RWPE1 (cell line): ENCODE results near the gene GPER1.
A peak's percentile ranks its signal among the peaks of the same experiment; 100 is the strongest.

ENCODE experiments used
- CTCF ChIA-PET: fragments of 350-600 bp; sonication (Branson Sonifier 250); formaldehyde crosslinking; extraction: SDS; loops from one replicate; lab custom pipeline; 2021; lab: Yijun Ruan, JAX
- POLR2A ChIA-PET: fragments of 400-600 bp; formaldehyde crosslinking; extraction: SDS; loops from one replicate; lab custom pipeline; 2020; ENCODE audit warnings: antibody characterized with exemption; ENCODE audit not compliant: low non-redundant PET; lab: Yijun Ruan, JAX
- DNase-seq: peaks from one replicate; pipeline ENCODE4 v3.0.0; 2012; ENCODE audit warnings: low spot score
- H3K27ac ChIP-seq: fragments of 450-650 bp; 2 replicates; pipeline ENCODE4 v1.5.1; 2017
- TF ChIP-seq, protein P1 (sequence below): fragments of 450-650 bp; conservative IDR thresholded peaks from 2 replicates; pipeline ENCODE4 v1.5.1; 2017; ENCODE audit warnings: low read depth, mild to moderate bottlenecking

Gene GPER1

DNA sequence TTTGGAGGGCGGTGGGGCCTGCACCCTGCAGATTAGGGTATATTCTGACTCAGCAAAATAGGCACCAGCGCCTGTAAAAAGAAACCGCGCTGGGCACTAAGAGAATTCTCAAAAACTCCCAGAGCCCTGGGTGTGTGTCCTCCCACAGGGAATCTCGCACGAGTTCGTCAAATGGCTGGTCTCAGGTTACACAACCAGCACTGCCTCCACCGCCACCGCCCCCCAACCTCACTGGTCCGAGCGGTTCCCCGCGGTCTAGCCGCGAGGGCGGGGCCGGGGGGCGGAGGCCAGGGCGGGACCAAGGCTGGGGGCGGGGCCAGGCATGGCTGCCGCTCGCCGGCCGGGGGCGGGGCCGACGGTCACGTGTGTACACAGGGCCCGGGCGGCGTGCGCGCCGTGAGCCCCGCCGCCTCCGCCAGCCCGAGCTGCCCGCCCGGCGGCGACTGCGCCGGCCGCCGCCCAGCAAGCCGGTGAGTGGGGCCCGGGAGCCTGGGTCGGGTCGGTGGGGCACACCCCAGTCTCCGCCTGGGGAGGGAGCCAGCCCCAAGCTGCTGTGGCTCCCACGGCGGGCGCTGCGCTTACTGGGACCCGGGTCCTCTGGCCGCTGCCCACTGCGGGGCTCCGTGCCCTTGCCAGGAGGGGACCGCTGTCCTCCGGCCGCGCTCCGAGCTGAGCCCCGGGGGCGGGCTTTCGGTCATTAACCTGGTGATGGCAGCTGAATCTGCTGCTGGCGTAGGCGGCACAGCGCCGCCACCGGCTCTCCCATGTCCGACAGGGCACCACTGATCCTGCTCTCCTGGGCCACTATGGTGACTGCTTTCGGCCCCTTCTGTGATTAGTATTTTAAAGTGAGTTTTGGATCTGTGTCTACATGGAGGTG is 43.5 kb upstream of the GPER1 start, which contains the start of gene GPR146:
TSS of gene GPR146 (plus strand) at position 358 of the 880 bp plus-strand sequence. CDS start 12,970 bp downstream, outside the sequence.
- TF ChIP-seq, protein P1, sequence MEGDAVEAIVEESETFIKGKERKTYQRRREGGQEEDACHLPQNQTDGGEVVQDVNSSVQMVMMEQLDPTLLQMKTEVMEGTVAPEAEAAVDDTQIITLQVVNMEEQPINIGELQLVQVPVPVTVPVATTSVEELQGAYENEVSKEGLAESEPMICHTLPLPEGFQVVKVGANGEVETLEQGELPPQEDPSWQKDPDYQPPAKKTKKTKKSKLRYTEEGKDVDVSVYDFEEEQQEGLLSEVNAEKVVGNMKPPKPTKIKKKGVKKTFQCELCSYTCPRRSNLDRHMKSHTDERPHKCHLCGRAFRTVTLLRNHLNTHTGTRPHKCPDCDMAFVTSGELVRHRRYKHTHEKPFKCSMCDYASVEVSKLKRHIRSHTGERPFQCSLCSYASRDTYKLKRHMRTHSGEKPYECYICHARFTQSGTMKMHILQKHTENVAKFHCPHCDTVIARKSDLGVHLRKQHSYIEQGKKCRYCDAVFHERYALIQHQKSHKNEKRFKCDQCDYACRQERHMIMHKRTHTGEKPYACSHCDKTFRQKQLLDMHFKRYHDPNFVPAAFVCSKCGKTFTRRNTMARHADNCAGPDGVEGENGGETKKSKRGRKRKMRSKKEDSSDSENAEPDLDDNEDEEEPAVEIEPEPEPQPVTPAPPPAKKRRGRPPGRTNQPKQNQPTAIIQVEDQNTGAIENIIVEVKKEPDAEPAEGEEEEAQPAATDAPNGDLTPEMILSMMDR: peak; percentile 78
- DNase-seq: peak; percentile 98
- ChIA-PET POLR2A (no interaction called here), CTCF (interaction anchor here (0.6 to 1.4 kb wide), 10 partner anchors 9 to 480 kb away, joined by 3 to 13 read pairs (median 4); no protein-coding TSS in a partner anchor)
- peak within 1 kb of the TSS; percentile 88 for H3K27ac ChIP-seq

DNA sequence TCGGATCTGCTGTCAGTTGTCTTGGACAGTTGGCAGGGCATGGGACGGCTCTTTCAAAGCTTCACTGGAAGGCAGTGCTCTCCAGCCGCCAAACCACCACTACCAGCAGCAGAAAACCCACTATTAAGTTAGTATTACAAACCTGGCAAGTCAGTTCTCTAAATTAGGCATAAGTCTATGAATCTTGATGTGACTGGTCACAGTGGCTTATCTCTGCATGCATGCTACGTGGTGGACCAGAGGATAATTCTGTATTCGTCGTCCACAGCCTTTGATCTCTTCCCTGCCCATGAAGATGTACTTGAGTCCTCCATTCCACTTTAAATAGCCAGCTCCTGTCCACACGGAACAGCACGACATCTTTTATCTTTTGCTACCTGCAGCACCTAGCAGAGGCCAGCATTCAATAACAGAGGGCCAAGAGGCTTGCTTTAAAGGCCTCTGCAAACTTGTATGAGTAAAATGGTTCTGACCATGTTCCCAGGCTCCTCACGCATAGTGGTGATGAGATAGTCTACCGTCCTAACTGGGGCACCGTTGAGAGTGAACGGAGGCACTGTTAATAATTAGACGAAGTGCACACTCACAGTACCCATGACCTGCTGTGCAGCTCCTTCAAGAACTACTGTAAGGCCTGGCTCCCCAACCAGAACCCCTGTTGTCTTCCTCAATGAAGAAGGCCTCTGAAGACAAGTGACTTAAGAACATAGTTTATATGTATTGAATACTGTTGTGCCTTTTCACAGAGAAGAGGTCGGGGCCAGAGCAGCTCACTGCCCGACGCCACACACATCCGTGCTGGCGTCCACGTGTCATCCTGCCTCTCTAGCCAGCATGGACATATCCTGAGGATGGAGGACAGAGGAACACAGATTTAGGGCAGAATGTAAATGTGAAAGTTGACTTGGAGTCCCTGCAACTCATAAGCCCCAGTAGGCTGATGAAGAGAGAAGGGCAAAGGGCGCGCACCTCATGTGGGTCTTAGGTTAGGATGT is 42.5 kb upstream of the GPER1 start:
- CTCF ChIA-PET: interaction anchor here (0.6 to 1.4 kb wide), 7 partner anchors 8 to 132 kb away, joined by 3 to 13 read pairs (median 3); no protein-coding TSS in a partner anchor
- POLR2A ChIA-PET: no interaction called here
- TF ChIP-seq, protein P1: no peak; the same call in 1 of the 2 replicates
- DNase-seq: no peak
- H3K27ac ChIP-seq: peak overlapping the region; percentile 88

DNA sequence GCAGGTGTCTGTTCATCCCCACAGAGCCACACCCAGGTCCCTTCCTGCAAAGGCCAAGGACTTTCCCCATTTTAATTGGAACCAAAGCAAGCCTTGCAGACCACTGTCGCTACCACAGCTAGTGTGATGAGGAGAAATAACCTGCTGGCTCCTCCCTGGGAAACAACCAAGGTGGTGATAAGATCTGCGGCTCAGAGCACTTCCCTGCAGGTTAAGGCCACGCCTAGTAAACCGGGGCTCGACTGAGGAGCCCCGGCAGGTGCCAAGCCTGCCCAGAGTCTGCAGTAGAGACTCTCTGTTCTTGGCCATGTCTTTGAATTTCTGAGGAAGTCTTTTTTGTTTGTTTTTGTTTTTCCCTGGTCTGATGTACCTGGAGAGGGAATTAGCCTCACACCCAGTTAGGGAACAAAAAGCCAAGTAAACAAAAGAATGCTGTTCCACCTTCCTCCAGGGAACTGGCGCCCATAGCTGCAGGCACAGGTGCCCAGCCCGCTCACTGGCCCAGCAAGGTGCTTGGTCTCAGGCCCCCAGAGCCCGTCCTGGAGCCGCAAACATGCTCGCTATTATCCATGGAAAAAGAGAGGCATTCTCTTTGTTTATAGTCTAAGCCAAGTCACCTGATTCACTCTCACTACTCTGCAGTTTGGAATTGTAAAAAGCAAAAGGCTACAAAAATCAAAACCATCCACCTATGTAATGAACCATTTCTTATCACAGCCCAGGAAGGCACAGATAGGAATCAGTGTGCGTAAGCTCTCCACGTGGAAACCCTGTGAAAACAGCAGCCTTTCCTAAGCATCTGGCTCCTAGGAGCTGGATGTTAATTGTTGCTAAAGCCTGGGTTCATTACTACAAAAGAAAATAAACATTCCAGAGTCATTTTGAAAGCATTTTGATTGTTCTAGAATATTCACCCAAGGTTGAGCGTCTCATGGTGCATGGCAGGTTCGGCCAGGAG is 40.9 kb upstream of the GPER1 start:
- TF ChIP-seq, protein P1: no peak
- ChIA-PET CTCF (interaction anchor here (0.5 to 1.4 kb wide), 3 partner anchors 18 to 182 kb away, joined by 4 to 8 read pairs (median 4); no protein-coding TSS in a partner anchor), POLR2A (no interaction called here)
- no peak for DNase-seq
- H3K27ac ChIP-seq: no peak overlapping the region

DNA sequence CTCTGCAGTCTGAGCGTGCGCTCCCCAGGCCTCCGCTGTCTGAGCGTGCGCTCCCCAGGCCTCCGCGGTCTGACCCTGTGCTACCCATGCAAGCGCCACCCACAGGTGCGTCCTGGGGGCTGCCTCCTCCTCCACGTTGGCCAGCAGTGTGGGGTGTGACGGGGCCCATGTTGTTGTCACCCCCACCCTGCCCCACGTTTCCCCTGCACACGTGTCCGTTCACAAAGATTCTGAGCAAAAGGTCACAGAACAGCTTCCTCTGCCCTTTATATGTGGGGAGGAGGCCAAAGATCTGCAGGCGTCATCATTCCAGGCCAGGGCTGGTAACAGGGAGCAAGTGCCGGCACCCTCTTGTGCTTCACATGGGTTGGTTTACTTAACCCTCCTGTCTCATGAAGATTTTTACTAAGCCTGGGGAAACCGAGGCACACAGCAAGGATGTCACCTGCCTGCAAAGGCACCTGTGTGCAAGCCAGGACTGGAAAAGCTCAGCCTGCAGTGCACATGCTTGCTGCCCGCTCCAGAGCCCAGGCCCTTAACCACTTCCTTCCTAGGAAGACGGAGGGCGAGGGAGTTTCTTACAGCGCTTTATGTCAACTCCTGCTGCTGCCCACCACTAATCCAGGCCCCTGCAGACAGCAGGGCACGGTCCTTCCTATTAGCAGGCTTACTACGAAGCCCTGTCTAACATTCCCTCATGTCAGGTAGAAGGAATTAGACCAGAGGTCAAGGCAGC is 38.7 kb upstream of the GPER1 start:
- ChIA-PET CTCF (interaction anchor here (0.9 kb wide), 1 partner anchor 56 kb away, joined by 3 read pairs; no protein-coding TSS in a partner anchor), POLR2A (interaction anchor here (0.6 kb wide), 1 partner anchor 24 kb away, joined by 3 read pairs; no protein-coding TSS in a partner anchor)
- no peak for DNase-seq
- TF ChIP-seq, protein P1: no peak
- no peak overlapping the region for H3K27ac ChIP-seq

DNA sequence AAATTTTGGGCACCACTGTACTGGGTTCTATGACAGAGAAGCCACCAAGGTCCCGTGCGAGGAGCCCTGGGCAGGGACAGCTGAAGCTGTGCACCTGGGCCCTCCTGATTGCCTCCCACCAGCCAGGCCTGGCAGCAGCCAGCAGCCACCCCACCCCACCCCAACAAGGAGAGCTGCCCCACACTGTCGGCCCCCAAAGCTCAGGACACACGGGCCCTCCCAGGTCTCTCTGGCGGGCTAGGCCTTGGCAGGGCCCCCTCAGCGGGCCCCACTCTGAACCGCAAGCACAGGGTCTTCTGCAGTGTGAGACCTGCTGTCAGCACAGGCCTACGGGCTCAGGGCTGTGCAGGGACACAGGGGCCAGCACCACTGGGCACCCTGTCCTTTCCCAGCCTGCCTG is 38.1 kb upstream of the GPER1 start:
- no peak overlapping the region for H3K27ac ChIP-seq
- no peak for DNase-seq
- TF ChIP-seq, protein P1: no peak
- ChIA-PET CTCF (interaction anchor here (0.9 kb wide), 1 partner anchor 57 kb away, joined by 3 read pairs; no protein-coding TSS in a partner anchor), POLR2A (no interaction called here)
